ENCODE results near the gene FAM168B.

Gene FAM168B

DNA sequence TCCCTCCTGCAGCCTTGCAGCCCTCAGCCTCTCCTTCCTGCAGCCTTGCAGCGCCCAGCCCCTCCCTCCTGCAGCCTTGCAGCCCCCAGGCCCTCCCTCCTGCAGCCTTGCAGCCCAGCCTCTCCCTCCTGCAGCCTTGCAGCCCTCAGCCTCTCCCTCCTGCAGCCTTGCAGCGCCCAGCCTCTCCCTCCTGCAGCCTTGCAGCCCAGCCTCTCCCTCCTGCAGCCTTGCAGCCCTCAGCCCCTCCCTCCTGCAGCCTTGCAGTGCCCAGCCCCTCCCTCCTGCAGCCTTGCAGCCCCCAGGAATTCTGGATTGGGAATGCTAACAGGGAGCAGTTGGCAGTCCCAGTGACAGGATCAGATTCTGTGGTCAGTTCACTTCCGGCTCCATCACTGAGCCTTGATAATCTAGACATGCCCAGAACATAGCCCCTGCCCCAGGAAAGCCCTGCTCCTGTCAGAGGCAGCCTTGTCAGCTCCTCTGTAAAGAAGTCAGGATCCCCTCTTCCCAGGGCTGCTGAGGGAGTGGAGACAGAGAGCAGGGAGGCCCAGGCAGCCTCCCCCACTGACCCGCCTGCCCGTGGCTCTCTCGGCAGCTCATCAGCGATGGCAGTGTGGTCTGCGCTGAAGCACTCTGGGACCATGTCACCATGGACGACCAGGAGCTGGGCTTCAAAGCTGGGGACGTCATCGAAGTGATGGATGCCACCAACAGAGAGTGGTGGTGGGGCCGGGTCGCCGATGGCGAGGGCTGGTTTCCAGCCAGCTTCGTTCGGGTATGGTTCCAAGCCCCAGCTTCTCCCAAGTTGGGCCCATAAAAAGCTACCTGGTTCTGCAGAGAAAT is 54.8 kb downstream of the FAM168B start:
- DNase-seq = no peak

DNA sequence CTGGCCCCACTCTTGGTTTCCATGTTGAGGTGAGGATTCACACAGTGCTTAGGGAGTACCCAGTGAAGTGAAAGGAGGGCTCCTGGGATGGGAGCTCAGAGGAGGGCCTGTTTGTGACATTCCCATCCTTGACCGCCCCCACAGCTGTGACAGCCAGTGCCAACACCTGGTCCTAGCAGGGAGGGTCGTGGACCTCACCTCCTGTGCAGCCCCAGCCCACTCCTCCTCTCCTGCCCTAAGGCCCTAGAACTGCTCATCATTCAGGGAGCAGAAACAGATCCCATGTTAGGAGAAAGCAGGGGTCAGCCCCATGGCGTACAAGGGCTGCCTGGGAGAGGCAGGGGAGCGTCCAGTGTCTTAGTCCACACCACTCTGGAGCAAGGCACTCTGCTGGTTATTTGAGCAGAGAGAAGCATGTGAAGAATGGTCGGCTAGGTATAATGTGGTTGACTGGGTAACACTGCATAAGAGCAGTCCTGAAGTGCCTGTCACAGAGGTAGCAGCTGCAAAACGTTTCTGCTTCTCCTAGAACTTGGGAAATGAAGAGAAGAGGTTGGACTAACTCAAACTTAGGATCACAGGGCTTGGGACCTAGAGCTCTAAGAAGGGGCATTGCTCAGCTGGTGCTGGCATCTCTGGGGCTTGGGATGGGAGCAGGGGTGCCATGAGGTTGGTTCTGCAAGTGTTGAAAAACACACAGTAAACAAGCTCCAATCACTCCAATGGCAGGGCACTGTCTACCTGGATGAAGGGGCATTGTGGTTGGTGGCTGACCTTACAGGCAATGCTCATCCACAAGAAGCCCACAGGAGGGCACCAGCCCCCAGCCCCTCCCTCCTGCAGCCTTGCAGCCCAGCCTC is 55.6 kb downstream of the FAM168B start:
- no peak for DNase-seq

DNA sequence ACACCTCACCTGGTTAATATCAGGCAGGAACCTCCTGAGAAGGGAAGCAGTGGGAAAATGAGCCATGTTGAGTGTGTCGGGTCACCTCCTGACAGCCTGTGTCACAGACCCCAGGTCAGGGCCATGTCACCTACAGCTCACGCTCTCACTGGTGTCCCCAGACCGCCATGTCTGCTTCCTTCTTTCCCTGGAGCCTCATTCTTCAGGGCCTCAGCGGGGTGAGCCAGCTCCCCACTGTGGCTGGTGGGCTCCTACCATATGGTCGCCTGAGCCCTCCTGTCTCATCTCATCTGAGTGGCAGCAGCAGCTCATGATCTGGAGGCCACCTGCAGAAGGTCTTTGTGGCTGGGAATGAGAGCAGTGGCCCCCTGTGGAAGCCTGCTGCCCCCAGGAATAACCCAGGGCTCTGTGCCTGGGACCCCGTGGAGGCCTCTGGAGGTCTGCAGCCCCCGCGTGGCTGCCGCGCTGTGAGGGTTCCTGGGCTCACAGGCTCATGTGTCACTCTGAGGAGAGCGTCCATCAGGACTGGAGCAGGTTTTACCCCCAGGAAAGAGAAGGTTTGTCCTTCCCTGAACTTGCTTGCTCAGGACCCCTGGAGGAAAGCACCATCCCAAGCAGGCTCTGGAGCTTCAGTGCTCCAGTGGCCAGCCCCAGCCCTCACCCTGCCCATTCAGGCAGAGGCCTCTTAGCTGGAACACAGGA is 56.4 kb downstream of the FAM168B start:
- DNase-seq = no peak

DNA sequence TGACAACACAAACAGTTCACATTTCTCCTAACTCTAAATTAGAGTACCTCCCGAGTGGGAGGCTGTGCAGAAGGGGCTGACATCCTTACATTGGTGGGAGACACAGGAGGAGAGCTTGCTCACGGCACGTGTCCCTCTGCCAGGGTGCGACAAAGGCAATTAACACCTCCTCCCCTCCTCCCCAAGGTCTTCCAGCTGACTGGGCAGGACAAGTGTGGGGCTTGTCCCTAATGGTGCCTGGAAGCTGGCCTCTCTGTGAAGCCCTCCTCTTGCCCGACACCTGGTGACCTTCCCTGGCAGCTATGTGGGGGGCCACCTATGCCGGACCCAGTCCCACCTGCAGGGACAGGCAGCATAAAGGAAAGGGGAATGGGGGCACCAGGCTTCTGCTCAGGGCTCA is 57.0 kb downstream of the FAM168B start:
- no peak for DNase-seq

DNA sequence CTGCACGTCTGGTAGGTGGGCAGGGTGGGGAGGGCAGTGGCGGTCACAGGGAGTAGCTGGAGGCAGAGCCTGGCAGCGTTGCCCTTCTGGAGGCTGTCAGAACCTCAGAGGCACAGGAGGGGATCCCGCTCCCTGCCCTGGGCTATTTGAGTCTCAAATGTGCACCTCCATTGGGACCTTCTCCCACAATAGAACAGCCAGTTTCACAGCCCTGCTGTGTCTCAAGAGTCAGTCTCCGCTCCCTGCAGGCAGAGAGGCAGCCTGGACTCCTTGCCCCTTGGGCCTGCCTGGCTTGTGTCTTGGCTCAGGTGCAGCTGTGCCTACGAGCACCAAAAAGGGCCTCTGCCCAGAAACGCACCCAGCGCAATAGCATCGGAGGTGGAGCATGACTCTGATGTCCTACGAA is 57.4 kb downstream of the FAM168B start:
- DNase-seq = no peak

DNA sequence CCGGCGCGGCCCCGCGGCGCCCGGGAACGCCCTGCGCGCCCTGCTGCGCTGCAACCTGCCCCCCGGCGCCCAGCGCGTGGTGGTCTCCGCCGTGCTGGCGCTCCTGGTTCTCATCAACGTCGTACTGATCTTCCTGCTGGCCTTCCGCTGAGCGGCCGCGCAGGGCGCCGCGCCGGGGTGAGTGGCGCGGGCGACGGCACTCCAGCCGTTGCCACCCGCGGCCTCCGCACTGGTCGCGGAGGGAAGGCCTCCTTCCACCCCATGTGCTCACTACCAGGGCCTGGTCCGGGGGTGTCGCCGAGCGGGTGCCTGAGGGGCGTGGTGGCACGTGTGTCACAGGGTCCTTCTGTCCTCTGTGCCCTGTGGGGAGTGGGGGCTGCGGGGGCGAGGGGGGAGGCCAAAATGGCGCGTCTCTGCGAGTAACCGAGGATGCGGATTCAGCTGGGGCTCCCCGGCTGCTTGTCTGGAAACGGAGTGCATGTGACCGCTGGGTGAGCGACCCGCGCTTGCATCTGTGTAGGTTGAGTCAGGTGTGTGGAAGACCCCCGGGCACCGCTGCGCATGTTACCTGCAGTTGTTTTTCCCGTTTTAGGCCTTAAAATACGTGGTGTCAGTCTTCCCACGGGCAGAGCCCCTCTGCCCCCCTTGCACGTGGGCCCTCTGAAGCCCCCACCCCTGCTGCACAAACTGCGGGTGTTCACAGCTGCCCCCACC is 58.0 kb downstream of the FAM168B start:
- no peak for DNase-seq

DNA sequence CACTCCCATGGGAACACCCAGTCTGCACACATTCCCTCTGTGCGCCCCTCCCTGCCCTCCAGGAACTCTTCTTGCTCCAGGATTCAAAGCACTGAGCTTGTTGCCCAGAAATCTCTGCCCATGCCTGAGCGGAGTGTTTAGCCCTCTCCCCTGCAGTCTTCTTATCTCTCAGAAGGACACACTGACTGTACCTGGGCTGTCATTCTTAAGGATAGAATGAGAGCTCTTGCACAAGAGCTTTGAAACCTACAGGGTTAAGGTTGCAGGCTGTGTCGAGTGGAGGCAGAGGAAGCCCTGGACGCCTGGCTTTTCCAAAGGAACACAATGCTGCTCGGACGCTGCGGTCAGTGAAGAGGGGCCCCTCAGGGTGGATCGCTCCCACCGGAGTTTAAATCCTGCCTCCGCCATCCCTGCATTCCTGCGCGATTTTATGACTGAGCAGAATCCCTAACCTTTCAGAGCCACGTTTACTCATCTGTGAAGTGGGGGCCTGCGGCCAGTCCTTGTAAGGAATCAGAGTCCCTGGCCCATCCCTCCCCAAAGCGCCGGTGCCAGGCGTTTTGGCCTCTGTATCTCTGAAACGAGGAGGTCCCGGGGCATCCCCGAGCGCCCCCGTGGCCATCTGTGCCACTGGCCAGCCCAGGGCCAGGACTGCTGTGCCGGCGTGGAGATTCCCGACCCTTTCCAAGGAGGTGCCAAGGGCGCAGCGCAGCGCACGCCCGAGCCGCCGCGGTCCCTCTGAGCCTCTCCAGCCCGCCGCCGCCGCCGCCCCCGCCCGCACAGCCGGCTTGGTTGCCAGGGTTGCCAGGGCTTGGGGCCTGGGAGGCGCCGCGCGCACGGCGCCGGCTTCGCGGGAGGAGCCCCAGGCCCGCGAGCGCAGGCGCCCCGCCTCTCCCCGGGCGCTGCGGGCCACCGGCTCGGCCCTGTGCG is 58.9 kb downstream of the FAM168B start:
- DNase-seq = no peak

DNA sequence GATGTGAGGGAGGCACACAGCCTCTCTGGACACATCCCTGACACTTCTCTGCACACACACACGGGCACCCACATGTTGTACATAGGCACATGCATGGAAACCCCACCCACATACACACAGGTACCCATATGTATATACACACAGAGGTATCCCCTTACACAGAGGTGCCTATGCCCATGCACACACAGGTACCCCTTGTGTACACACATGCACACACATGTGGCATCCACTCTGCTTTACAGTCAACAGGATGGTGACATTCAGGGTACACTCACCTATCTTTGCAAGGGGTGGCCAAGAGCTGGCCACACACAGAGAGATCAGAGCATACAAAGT is 59.5 kb downstream of the FAM168B start:
- DNase-seq = no peak

DNA sequence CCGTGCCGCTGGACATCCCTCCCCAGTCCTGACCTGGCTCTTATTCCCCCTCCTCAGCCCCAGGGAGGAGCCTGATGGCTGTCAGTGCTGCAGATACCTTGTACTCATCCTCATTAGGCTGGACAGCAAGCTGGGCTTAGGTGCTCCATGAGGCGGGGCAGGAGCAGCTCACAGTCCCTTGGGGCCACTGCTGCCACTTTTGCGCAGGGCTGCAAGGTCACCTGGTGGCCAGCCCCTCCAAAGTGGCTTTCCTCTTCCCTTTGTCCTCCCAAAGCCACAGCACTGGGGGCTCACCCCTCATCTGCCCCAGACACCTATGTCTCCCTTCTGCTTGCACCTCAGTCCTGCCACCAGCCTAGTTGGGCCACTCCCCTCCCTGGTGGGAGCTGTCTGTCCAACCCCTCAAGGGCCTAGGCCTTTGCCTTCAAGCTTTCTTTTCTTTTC is 60.8 kb downstream of the FAM168B start:
- DNase-seq = no peak

DNA sequence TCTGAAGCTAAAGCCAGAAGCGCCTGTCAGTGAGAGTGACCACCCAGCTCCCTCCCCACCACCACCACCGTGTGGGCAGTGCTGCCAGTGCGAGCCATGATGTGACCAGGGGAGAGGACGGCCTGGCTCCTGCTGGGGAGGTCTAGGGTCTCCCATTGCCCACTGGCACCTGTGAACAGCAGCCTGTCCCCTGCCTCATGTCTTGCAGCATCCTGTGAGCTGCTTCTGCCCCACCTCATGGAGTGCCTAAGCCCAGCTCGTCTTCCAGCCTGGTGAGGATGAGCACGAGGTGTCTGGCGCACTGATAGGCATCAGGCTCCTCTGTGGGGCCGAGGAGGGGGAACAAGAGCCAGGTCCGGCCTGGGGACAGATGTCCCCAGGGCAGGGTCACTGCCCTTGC is 61.4 kb downstream of the FAM168B start:
- DNase-seq = no peak

DNA sequence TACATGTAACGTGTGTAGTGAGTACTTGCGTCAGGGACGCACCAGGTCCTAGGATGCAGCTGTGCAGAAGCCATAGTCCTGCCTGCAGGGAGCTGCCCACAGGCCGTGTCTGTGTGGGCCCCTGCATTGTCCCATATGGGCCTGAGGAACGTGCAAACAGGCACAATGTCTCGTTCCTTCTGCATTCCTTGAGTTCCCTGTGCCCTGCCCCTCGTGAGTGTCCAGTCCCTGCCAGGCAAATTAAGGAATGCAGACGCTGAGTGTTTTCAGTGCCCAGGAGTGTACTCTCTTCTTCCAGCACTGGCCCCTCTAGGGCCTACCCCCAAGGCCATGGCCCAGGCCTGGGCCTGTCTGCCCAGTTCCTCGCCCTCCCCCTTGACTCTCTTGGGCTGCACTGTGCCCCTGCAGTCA is 61.8 kb downstream of the FAM168B start:
- DNase-seq = no peak

DNA sequence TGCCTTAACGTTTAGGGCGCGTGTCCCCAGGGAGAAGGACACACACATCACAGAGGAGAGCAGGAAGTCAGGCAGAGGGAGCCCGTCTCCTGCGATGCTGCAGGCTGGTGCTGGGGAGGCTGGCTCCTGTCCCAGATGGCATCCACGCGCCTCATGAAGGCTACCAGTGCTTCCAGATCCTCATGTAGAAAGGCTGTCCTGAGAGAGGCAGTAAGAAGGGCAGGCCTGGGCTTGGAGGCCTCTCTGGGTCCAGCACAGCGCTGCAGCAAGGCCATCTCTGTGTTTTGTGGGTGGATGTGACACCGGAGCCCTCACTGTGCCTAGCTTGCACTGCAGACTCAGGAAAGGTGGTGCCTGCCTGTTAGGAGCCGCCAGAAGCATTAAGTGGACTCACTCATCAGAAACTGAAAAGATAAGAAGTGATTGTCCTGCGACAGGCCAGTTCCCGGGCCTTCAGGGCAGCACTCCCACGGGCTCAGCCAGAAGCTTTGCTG is 62.7 kb downstream of the FAM168B start:
- no peak for DNase-seq

DNA sequence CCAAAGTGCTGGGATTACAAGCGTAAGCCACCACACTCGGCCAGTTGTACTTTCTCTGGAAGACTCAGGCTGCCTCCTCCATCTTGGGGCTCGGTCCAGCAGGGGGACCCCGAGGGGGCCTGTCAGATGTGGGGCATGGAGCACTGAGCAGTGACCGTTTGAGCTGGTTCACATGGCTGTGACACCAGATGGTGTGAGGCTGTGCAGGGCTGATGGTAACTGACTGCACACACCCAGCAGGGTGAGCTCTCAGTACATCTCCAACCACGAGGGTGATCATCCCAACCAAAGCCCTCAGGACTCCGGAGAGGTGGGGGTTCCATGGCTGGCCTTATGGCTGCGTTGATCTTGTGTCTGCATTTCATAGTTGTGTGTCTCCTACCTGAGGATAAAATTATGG is 63.4 kb downstream of the FAM168B start:
- DNase-seq = no peak

DNA sequence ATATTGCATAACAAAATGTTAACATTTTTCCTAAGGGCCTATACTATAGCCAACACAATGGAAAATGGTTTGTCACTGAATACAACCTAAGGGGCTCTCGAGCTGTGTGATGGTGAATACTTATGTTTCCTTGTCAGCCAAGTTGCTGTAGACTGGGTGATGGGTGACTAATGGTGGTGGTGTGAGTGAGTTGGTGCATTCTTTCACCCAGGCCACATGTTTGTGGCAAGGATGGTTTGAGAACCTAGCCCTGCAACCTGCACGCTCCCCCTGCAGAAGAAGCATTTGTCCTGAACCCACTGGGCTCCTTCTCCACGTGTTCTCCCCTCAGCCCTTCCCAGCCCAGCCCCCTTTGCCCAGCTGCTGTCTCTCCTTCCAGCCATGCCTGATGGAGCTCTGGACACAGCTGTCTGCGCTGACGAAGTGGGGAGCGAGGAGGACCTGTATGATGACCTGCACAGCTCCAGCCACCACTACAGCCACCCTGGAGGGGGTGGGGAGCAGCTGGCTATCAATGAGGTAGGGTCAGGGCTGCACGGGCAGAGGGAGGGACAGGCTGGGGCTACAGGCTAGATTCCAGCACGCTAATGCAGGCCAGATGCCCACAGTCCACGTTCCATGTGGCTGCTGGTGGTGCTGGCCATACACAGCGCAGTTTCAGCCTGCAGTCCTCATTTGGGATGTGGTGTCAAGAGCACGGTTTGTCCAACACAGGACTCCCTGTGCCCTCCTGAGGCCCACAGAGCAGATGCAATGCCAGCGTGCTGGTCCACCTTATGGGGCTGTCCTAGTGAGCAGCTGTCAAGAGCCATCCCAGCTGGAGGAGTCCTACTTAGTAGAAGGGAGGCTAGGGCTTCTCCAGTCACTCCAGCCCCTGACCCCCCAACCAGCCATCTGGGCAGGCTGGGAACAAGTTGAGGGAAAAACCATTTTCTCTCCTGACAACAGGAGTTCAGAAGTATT is 65.4 kb downstream of the FAM168B start:
- no peak for DNase-seq

DNA sequence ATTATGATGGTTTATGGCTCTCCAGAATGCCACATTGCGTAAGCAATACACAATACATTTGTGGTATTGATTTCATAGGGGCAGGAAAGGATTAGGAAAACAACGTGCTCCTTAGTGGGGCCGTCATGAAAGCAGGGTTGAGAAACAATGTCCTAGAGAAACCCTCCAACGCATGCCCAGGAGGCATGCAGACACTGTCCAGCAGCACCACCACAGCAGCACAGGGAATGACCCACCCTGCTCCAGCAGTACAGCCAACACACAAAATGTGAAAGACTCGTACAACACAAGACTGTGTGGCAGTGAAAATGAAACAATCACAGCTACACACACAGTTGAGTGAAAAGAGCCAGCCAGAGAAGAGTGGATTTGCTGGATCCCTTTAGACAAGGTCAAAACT is 66.3 kb downstream of the FAM168B start:
- no peak for DNase-seq

DNA sequence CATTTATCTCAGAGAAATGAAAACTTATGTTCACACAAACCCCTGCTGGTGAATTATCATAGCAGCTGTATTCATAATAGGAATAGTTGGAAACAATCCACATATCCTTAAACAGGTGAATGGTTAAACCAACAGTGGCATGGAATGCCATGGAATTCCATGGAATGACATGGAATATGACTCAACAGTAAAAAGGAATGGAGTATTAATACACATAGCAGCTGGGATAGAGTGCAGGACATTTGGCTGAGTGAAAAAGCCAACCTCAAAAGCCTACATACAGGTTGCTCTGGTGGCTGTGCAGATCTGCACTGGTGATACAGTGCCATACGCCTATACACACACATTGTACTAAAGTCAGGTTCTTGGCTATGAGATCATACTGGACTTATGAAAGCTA is 69.5 kb downstream of the FAM168B start:
- no peak for DNase-seq

DNA sequence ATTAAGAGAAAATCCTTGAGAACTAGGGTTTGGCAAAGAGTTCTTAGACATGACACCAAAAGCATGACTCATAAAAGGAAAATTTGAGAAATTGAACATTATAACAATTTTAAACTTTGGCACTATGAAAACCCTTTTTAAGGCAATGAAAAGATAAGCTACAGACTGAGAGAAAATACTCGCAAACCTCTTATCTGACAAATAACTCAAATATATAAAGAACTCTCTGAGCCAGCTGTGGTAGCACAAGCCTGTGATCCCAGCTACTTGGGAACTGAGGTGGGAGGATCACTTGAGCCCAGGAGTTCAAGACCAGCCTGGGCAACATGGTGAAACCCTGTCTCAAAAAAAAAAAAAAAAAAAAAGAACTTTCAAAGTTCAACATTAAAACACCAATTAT is 70.5 kb downstream of the FAM168B start:
- DNase-seq = no peak

DNA sequence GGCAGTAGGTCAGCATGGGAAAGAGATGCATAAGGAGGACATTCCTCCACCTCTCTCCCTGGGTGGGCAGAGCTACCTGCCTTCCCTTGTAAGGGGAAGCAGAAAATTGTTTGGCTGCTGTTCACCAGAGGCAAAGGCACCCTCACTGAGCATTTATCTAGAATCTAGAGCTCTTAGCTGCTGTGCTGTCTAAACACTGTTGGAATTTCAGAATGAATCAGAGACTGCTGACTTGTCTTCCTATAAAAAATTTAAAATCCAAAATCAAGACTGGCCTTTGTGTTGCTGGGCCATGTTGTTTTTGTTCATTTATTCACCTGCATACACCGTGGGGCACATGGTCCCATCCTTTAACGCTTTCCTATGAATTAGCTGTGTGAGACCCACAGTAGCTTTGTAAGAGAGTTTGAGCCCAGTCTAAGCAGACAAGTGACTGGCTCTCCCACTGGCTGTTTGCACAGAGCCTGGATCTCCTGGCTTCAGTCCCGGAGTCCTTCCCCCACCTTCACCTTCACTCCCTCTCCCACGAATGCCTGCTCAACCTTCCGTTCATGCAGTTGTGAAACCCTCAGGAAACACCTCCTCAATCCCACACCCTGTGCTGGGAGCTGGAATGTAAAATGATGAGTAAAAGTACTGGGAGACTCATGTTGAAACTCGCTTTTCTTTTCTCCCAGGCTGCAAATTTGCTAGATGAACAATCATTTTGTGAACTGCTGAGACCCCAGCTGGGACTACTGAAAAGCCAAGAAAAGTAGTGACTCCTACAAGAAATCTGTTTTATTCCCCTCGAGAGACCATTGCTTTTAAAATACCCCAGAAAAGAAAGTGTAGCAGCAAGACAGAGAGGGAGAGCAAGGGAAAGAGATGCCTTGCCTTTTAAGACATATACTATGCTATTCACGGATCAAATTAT is 76.2 kb downstream of the FAM168B start:
- DNase-seq = no peak

DNA sequence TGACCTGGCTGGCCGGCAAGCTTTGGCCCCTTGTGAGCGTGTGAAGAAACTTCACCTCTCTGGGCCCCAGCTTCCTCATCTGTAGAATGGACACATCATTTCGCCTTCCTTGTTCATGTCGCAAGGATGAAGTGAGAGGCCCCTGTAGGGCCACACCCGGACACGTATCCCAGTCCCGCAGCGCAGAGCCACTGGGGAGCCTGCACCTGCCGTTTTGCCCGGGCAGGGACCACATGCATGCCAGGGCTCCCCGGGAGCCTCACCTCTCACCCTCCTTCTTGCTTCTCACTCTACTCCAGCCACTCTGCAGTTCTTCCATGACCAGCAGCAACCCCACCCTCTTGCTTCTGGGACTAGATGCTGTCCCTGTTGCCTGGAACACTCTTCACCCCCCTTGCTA is 77.5 kb downstream of the FAM168B start:
- DNase-seq = no peak
